BLaER1 treated with 17β-estradiol and CSF1 and Interleukin-3, amounts not matched to agents 10 nM and 100 nM (cell line): ENCODE results near the gene EMC8.
A peak's percentile ranks its signal among the peaks of the same experiment; 100 is the strongest.

Source experiments
- H3K27ac ChIP-seq, 11 experiments: shearing (Covaris generic); formaldehyde crosslinking; 2 replicates each; pipeline ENCODE4 v1.8.1; 2022
- H3K27me3 ChIP-seq, 11 experiments: shearing (Covaris generic); formaldehyde crosslinking; 2 replicates each; pipeline ENCODE4 v1.8.1; 2022
- H3K36me3 ChIP-seq, 11 experiments: shearing (Covaris generic); formaldehyde crosslinking; 2 replicates each; pipeline ENCODE4 v1.8.1; 2022
- H3K4me1 ChIP-seq, 10 experiments: shearing (Covaris generic); formaldehyde crosslinking; 2 replicates each; pipeline ENCODE4 v1.8.1; 2022
- H3K4me2 ChIP-seq, 11 experiments: shearing (Covaris generic); formaldehyde crosslinking; 2 replicates each; pipeline ENCODE4 v1.8.1; 2022
- H3K4me3 ChIP-seq, 10 experiments: shearing (Covaris generic); formaldehyde crosslinking; 2 replicates each; pipeline ENCODE4 v1.8.1; 2022
- H3K9ac ChIP-seq, 11 experiments: shearing (Covaris generic); formaldehyde crosslinking; 2 replicates each; pipeline ENCODE4 v1.8.1; 2022
- H3K9me3 ChIP-seq, 11 experiments: shearing (Covaris generic); formaldehyde crosslinking; replicated peaks in 1 of 11; 2 replicates each; pipeline ENCODE4 v1.8.1; 2022
- H4K20me1 ChIP-seq, 11 experiments: shearing (Covaris generic); formaldehyde crosslinking; 2 replicates each; pipeline ENCODE4 v1.8.1; 2022
- Cebpa-rat ChIP-seq, 11 experiments: shearing (Covaris generic); IDR thresholded peaks; 2 replicates each; pipeline ENCODE4 v1.8.1; 2022

The EMC8 gene

GRCh38 chr16:85753559-85753958, 45.8 kb downstream of the EMC8 start:
- H3K27ac ChIP-seq: peak overlapping the region in 5 of 11 experiments; percentile 23 to 64 (median 62); a peak in 9 of 22 replicates
- peaks cover 86 to 100% (median 97%) of the 10 kb centered on the region in 10 experiments for H3K4me1 ChIP-seq
- H3K4me3 ChIP-seq: peak overlapping the region in 4 of 10 experiments; percentile 31 to 80 (median 72); a peak in 3 of 20 replicates
- no peak for TF ChIP-seq Cebpa-rat (IDR thresholded peaks at IDR 0.05)
- peak overlapping the region; percentile 98 to 100 (median 100) for H3K4me2 ChIP-seq
- H3K27me3 ChIP-seq: peaks cover 0 to 83% (median 0%) of the 10 kb centered on the region in 11 experiments; a peak in 7 of 22 replicates
- H3K9ac ChIP-seq: peak overlapping the region in 6 of 11 experiments; percentile 2 to 79 (median 62); a peak in 9 of 22 replicates
- no peaks in the 10 kb centered on the region for H3K36me3 ChIP-seq
- H3K9me3 ChIP-seq: no peaks in the 10 kb centered on the region
- H4K20me1 ChIP-seq: peaks cover 0 to 70% (median 33%) of the 10 kb centered on the region in 11 experiments; a peak in 16 of 22 replicates

DNA sequence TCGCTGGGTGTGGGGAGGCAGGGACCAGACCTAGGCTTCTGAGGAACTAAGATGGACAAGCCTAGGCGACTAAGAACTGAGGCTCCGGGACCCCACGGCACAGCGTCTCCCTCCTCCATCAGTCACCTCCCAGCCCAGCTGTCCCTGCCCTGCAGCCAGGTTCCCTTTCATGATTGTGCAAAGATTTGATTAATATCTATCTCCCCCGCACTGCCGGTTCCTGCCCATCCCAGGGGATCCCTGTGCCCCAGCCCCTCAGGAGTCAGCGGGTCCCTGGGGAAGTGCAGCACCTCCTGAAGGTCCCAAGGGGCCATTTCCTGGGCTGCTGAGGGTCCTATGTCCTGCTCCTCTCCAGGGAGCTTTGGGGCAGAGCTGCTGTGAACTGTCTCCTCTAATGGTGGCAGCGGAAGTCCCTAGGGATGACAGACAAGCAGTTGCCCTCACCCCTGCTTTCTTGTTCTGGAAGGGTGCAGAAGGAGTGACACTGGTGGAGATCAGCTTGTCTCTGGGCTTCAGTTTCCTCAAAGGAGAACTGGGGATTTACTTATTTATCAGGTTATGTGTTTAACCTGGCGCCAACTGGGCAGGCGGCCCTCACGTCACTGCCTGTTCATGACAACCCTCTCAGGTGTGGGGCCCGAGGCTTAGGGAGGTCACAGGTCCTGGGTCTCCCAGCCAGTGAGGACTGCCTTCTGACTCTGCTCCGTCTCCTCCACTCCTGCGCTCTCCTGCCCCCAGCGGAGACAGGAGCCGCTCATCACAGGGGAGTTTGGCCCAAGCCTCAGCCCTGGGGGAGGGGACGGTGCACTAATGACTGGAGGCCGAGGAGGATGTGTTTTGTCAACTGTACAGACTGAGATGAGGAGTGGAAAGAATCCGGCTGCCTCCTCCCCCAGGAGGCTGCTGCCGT, 46.6 kb downstream of the EMC8 start:
- Histone ChIP-seq H3K9ac (peak overlapping the region in 9 of 11 experiments; percentile 2 to 79 (median 28); a peak in 13 of 22 replicates), H4K20me1 (peaks cover 0 to 69% (median 33%) of the 10 kb centered on the region in 11 experiments; a peak in 16 of 22 replicates), H3K4me3 (peak overlapping the region in 8 of 10 experiments; percentile 24 to 80 (median 71); a peak in 13 of 20 replicates), H3K27me3 (peaks cover 0 to 80% (median 0%) of the 10 kb centered on the region in 11 experiments; a peak in 7 of 22 replicates), H3K27ac (peak overlapping the region in 6 of 11 experiments; percentile 8 to 64 (median 58); a peak in 10 of 22 replicates), H3K36me3 (no peaks in the 10 kb centered on the region), H3K4me1 (peaks cover 78 to 100% (median 94%) of the 10 kb centered on the region in 10 experiments), H3K9me3 (no peaks in the 10 kb centered on the region), H3K4me2 (peak overlapping the region; percentile 98 to 100 (median 100))
- TF ChIP-seq Cebpa-rat (IDR thresholded peaks at IDR 0.05): no peak

DNA sequence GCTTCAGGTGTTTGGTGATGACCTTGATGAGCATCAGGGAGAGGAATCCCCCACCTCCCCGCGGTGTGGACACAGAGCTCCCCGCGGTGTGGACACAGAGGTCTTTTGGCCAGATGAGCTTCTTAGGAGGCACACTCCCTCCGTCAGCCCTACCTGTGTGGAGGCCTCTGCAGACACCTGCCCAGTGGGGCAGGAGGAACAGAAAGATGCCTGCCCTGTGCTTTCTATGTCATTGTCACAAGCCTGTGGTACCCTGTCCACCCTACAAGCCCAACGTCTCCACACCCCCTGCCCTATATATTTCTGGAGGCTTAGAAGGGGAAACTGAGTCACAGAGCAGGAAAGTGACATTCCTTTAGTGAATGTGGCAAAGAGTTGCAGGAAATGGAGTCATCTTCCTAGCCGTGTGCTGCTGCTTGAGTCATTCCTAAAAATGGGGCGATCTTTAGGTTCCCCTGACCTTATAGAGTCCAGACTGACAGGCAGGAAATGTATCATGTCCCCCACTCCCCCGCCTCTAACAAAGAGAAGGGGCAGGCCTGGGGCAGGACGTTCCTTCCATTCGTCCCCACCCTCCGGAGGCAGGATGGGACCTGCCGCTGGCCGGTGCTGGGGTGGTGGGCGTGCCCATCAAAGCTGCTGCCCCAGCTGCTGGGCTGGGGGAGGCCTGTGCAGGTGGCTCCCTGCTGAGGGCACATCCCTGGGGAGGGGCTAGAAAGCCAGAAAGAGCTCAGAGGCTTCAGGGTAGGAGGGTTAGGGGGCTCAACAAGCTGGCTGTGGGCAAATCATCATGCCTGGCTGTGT, 47.4 kb downstream of the EMC8 start:
- no peak for TF ChIP-seq Cebpa-rat (IDR thresholded peaks at IDR 0.05)
- Histone ChIP-seq H3K4me1 (peaks cover 72 to 100% (median 94%) of the 10 kb centered on the region in 10 experiments), H4K20me1 (peaks cover 0 to 72% (median 33%) of the 10 kb centered on the region in 11 experiments; a peak in 17 of 22 replicates), H3K36me3 (no peaks in the 10 kb centered on the region), H3K4me2 (peak overlapping the region; percentile 98 to 100 (median 100)), H3K9ac (peak overlapping the region in 8 of 11 experiments; percentile 16 to 79 (median 73); a peak in 12 of 22 replicates), H3K4me3 (peak overlapping the region in 8 of 10 experiments; percentile 65 to 80 (median 71); a peak in 16 of 20 replicates), H3K27me3 (peaks cover 0 to 74% (median 0%) of the 10 kb centered on the region in 11 experiments; a peak in 7 of 22 replicates), H3K9me3 (no peaks in the 10 kb centered on the region), H3K27ac (peak overlapping the region in 5 of 11 experiments; percentile 18 to 64 (median 62); a peak in 9 of 22 replicates)

DNA sequence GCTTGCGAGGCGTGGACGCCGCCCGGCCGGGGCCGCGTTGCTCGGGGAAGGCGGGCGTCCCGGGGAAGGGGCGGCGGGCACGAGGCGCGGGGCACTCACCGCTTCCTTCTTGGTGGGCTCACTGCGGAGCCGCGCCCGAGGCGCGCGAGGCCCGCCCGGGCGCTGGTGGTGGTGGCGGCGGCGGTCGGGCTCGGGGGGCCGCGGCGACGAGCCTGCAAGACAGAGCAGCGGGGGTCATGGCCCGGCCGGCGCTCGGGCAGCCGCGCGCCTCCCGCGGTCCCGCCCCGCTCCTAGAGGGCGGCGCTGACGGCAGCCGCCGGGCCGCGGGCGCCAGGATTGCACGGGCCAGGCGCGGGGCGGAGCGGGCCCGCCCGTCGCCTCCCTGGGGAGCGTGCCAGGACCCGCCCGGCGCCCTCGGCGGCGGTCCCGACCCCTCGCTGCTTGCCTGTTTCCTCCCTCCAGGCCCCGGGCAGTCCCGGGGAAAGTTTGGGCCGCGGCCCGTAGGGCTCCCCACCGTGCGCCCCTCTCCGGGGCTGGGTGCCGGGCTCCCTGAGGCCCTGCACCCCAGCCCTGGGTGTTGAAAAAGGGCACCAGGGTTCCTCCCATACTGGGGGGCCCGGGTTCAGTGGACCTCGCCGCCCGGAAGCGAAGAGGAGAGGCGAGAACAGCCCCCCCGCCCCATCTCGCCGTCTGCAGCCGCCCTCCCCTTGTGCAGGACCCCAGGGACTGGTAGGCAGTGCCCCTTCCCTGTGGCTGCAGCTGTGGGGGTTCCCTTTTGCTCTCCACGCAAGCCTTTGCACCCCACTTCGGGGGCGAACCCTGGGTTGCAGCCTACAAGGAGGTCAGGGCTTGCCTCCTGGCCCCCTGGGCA, 48.3 kb downstream of the EMC8 start, which contains the start of gene C16orf74:
Gene C16orf74, minus strand, starts transcription at position 270 of the 871 bp plus-strand sequence. CDS start 15,879 bp downstream, outside the sequence.
- H3K4me2 ChIP-seq: peak within 1 kb of the TSS; percentile 98 to 100 (median 100)
- peaks cover 0 to 70% (median 33%) of the 10 kb centered on the region in 11 experiments; a peak in 17 of 22 replicates for H4K20me1 ChIP-seq
- H3K4me1 ChIP-seq: peaks cover 67 to 100% (median 94%) of the 10 kb centered on the region in 10 experiments
- H3K9ac ChIP-seq: peak within 1 kb of the TSS; percentile 48 to 79 (median 70); a peak in 21 of 22 replicates
- H3K9me3 ChIP-seq: no peaks in the 10 kb centered on the region
- peak within 1 kb of the TSS; percentile 65 to 80 (median 71) for H3K4me3 ChIP-seq
- peak within 1 kb of the TSS in 9 of 11 experiments; percentile 22 to 65 (median 56); a peak in 16 of 22 replicates for H3K27ac ChIP-seq
- H3K36me3 ChIP-seq: no peaks in the 10 kb centered on the region; a peak in 1 of 22 replicates
- H3K27me3 ChIP-seq: peaks cover 0 to 66% (median 0%) of the 10 kb centered on the region in 11 experiments; a peak in 7 of 22 replicates
- no peak for TF ChIP-seq Cebpa-rat (IDR thresholded peaks at IDR 0.05)

DNA sequence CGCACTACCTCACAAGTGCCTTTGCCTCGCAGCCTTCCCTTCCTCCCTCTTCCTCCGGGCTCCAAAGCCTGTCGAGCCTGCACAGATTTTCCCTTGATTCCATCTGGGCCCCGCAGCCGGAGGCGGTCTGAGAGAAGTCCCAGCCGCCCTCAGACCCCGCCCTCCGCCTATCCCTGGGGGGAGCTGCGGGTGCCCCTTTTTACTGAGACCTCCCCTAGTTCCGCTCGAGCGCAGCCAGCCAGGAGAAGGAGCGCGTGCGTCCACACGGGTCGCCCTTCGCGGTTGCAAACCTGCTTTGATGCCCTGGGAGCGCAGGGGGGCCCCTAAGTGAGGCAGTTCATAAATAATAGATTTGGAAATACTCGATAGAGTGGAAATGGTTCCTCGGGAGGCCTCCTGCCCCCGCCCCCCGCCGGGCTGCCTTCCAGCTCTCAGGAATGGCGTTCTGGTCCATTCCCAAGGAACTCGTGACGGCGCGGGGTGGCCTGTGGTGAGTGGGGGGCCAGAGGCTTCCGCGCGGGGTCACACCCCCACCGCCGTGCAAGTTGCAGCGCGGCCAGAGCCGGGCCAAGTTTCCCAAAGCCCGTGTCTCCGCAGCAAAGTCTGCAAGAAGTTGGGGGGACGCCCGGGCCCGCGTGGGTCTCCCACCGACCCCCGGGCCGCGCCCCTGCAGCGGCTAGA, 49.1 kb downstream of the EMC8 start:
- Histone ChIP-seq H3K9me3 (no peaks in the 10 kb centered on the region), H3K4me1 (peaks cover 60 to 100% (median 94%) of the 10 kb centered on the region in 10 experiments), H3K27ac (peak overlapping the region in 9 of 11 experiments; percentile 22 to 65 (median 54); a peak in 15 of 22 replicates), H3K4me2 (peak overlapping the region; percentile 98 to 100 (median 100)), H3K36me3 (no peaks in the 10 kb centered on the region; a peak in 1 of 22 replicates), H4K20me1 (peaks cover 0 to 64% (median 39%) of the 10 kb centered on the region in 11 experiments; a peak in 18 of 22 replicates), H3K4me3 (peak overlapping the region; percentile 65 to 80 (median 71)), H3K9ac (peak overlapping the region; percentile 48 to 79 (median 70); a peak in 21 of 22 replicates), H3K27me3 (peaks cover 0 to 58% (median 0%) of the 10 kb centered on the region in 11 experiments; a peak in 7 of 22 replicates)
- no peak for TF ChIP-seq Cebpa-rat (IDR thresholded peaks at IDR 0.05)

- Histone ChIP-seq H3K9me3 (no peaks in the 10 kb centered on the region), H3K36me3 (no peaks in the 10 kb centered on the region; a peak in 1 of 22 replicates), H3K9ac (peak overlapping the region in 7 of 11 experiments; percentile 64 to 79 (median 70); a peak in 13 of 22 replicates), H3K27ac (no peak overlapping the region), H3K4me2 (peak overlapping the region; percentile 98 to 100 (median 100)), H3K27me3 (peaks cover 0 to 53% (median 0%) of the 10 kb centered on the region in 11 experiments; a peak in 7 of 22 replicates), H4K20me1 (peaks cover 0 to 68% (median 42%) of the 10 kb centered on the region in 11 experiments; a peak in 18 of 22 replicates), H3K4me3 (peak overlapping the region; percentile 65 to 80 (median 71); a peak in 19 of 20 replicates), H3K4me1 (peaks cover 54 to 100% (median 93%) of the 10 kb centered on the region in 10 experiments)
- no peak for TF ChIP-seq Cebpa-rat (IDR thresholded peaks at IDR 0.05)
Measured at GRCh38 chr16:85749771-85750145, 49.6 kb downstream of the EMC8 start.
